HEK293 (cell line): ENCODE data around the gene ADAMTSL3.

Experiments used
- CTCF ChIA-PET: fragments of 350-600 bp; formaldehyde crosslinking; extraction: SDS; loops from one replicate; lab custom pipeline; 2021; ENCODE audit warnings: antibody characterized with exemption; lab: Yijun Ruan, JAX
- POLR2A ChIA-PET: fragments of 300-600 bp; formaldehyde crosslinking; extraction: SDS; loops from one replicate; lab custom pipeline; 2020; ENCODE audit warnings: antibody characterized with exemption, inconsistent platforms; lab: Yijun Ruan, JAX
- H3K27ac ChIP-seq: fragments of 200-500 bp; sonication (Bioruptor generic); 2 replicates; pipeline ENCODE4 v1.5.1; 2014; ENCODE audit warnings: low read depth, low read length, control low read depth, inconsistent platforms; ENCODE audit errors: extremely low read depth
- H3K36me3 ChIP-seq, 2 experiments: fragments of 200-500 bp in 1 of 2; sonication (Bioruptor generic) in 1 of 2; 1 replicate in 1 of 2; 2 replicates in 1 of 2; pipeline ENCODE4 v1.5.1; 2014 to 2017; ENCODE audit warnings: inconsistent platforms in 2 of 2, low read length in 2 of 2; ENCODE audit not compliant: control insufficient read depth in 2 of 2, insufficient read depth in 1 of 2
- H3K4me1 ChIP-seq: fragments of 200-500 bp; sonication (Bioruptor generic); 2 replicates; pipeline ENCODE4 v1.5.1; 2014; ENCODE audit warnings: mild to moderate bottlenecking, low read length, inconsistent platforms; ENCODE audit not compliant: control insufficient read depth, insufficient read depth
- H3K4me3 ChIP-seq: 2 replicates; pipeline ENCODE4 v1.5.1; 2011; ENCODE audit warnings: low read depth, mild to moderate bottlenecking, control low read depth, low read length, moderate library complexity
- H3K9me3 ChIP-seq: fragments of 200-500 bp; sonication (Bioruptor generic); 2 replicates; pipeline ENCODE4 v1.5.1; 2014; ENCODE audit warnings: low read depth, low read length, inconsistent platforms; ENCODE audit not compliant: control insufficient read depth, insufficient read depth
- SCRT1 ChIP-seq: fragments of 450-650 bp; formaldehyde crosslinking; IDR thresholded peaks from 2 replicates; pipeline ENCODE4 v1.5.1; 2016; ENCODE audit warnings: missing biosample characterization, missing genetic modification characterization, borderline replicate concordance
- YY1 ChIP-seq: fragments of 450-650 bp; formaldehyde crosslinking; IDR thresholded peaks from 2 replicates; pipeline ENCODE4 v1.5.1; 2018; ENCODE audit warnings: missing biosample characterization, missing genetic modification characterization
- ZFHX2 ChIP-seq: fragments of 450-650 bp; formaldehyde crosslinking; conservative IDR thresholded peaks from 2 replicates; pipeline ENCODE4 v1.5.1; 2016; ENCODE audit warnings: missing biosample characterization, missing genetic modification characterization
- ZNF324 ChIP-seq: fragments of 450-650 bp; formaldehyde crosslinking; IDR thresholded peaks from 2 replicates; pipeline ENCODE4 v1.5.1; 2016; ENCODE audit warnings: missing biosample characterization, missing genetic modification characterization
- ZNF433 ChIP-seq: fragments of 450-650 bp; formaldehyde crosslinking; IDR thresholded peaks from 2 replicates; pipeline ENCODE4 v1.5.1; 2016; ENCODE audit warnings: missing biosample characterization, missing genetic modification characterization, low read depth
- ZNF48 ChIP-seq: fragments of 450-650 bp; formaldehyde crosslinking; IDR thresholded peaks from 2 replicates; pipeline ENCODE4 v1.5.1; 2016; ENCODE audit warnings: missing biosample characterization, missing genetic modification characterization
- ZNF529 ChIP-seq: fragments of 450-650 bp; formaldehyde crosslinking; IDR thresholded peaks from 2 replicates; pipeline ENCODE4 v1.5.1; 2017; ENCODE audit warnings: missing genetic modification characterization, missing biosample characterization; ENCODE audit not compliant: insufficient replicate concordance
- ZNF530 ChIP-seq: fragments of 450-650 bp; formaldehyde crosslinking; IDR thresholded peaks from 2 replicates; pipeline ENCODE4 v1.5.1; 2016; ENCODE audit warnings: low read depth, missing biosample characterization, missing genetic modification characterization
- ZNF549 ChIP-seq: fragments of 450-650 bp; IDR thresholded peaks from 2 replicates; pipeline ENCODE4 v1.5.1; 2018; ENCODE audit warnings: missing biosample characterization, missing genetic modification characterization, mild to moderate bottlenecking, inconsistent platforms, moderate library complexity
- ZNF600 ChIP-seq: fragments of 450-650 bp; formaldehyde crosslinking; IDR thresholded peaks from 2 replicates; pipeline ENCODE4 v1.5.1; 2016; ENCODE audit warnings: missing biosample characterization, missing genetic modification characterization
- ZNF777 ChIP-seq: fragments of 450-650 bp; formaldehyde crosslinking; IDR thresholded peaks from 2 replicates; pipeline ENCODE4 v1.5.1; 2017; ENCODE audit warnings: missing biosample characterization, missing genetic modification characterization, borderline replicate concordance
- ZNF792 ChIP-seq: fragments of 450-650 bp; formaldehyde crosslinking; IDR thresholded peaks from 2 replicates; pipeline ENCODE4 v1.5.1; 2016; ENCODE audit warnings: missing biosample characterization, missing genetic modification characterization
- ZXDB ChIP-seq: fragments of 450-650 bp; formaldehyde crosslinking; IDR thresholded peaks from 2 replicates; pipeline ENCODE4 v1.5.1; 2016; ENCODE audit warnings: missing biosample characterization, missing genetic modification characterization
- TF ChIP-seq, protein P1 (sequence below): fragments of 450-650 bp; formaldehyde crosslinking; IDR thresholded peaks from 2 replicates; pipeline ENCODE4 v1.5.1; 2016; ENCODE audit warnings: missing biosample characterization, missing genetic modification characterization
- TF ChIP-seq, protein P2 (sequence below): fragments of 450-650 bp; formaldehyde crosslinking; IDR thresholded peaks from 2 replicates; pipeline ENCODE4 v1.5.1; 2017; ENCODE audit warnings: missing biosample characterization, missing genetic modification characterization
- TF ChIP-seq, protein P3 (sequence below): fragments of 450-650 bp; formaldehyde crosslinking; IDR thresholded peaks from 2 replicates; pipeline ENCODE4 v1.5.1; 2017; ENCODE audit warnings: missing biosample characterization, missing genetic modification characterization
- TF ChIP-seq, protein P4 (sequence below): fragments of 450-650 bp; formaldehyde crosslinking; optimal IDR thresholded peaks from 2 replicates; pipeline ENCODE3; 2016; ENCODE audit warnings: missing biosample characterization, mild to moderate bottlenecking, missing genetic modification characterization
- TF ChIP-seq, protein P5 (sequence below): fragments of 450-650 bp; formaldehyde crosslinking; IDR thresholded peaks from 2 replicates; pipeline ENCODE4 v1.5.1; 2016; ENCODE audit warnings: missing biosample characterization, missing genetic modification characterization
- TF ChIP-seq, protein P6 (sequence below): fragments of 450-650 bp; formaldehyde crosslinking; IDR thresholded peaks from 2 replicates; pipeline ENCODE4 v1.5.1; 2017; ENCODE audit warnings: missing biosample characterization, missing genetic modification characterization
- TF ChIP-seq, protein P7 (sequence below): fragments of 450-650 bp; formaldehyde crosslinking; IDR thresholded peaks from 2 replicates; pipeline ENCODE4 v1.5.1; 2016; ENCODE audit warnings: missing biosample characterization, missing genetic modification characterization
- TF ChIP-seq, protein P8 (sequence below): fragments of 450-650 bp; formaldehyde crosslinking; IDR thresholded peaks from 2 replicates; pipeline ENCODE4 v1.5.1; 2016; ENCODE audit warnings: missing biosample characterization, missing genetic modification characterization
- TF ChIP-seq, protein P9 (sequence below): fragments of 450-650 bp; formaldehyde crosslinking; IDR thresholded peaks from 2 replicates; pipeline ENCODE4 v1.5.1; 2016; ENCODE audit warnings: missing biosample characterization, missing genetic modification characterization

The ADAMTSL3 gene

DNA sequence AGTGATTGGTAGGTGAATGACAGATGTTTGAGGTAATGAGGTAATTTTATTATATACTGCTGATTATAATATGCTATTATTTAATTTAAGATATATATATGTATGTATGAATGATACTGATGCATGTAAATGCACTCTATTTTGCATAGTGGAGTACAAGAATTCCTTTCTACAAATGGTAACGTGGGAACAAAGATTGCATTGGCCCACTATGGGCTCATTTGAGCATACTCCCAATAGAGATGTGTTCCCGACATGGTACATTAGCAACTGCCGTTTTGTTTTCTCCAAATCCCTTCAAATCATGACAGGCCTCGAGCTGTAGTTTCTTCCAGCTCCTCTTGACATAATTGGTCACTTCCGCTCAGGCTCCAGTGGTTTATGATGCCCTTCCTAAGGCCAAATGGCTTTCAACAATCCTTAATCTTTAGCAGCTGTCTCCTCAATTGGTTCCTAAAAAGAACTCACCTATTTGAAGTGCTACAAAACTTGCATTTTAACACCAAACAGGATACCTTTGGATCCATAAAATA is 266.1 kb downstream of the ADAMTSL3 start (continued):
- TF ChIP-seq, protein P1, sequence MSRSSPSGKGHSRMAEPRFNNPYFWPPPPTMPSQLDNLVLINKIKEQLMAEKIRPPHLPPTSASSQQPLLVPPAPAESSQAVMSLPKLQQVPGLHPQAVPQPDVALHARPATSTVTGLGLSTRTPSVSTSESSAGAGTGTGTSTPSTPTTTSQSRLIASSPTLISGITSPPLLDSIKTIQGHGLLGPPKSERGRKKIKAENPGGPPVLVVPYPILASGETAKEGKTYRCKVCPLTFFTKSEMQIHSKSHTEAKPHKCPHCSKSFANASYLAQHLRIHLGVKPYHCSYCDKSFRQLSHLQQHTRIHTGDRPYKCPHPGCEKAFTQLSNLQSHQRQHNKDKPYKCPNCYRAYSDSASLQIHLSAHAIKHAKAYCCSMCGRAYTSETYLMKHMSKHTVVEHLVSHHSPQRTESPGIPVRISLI (tag by site-specific recombination), result no peak
- TF ChIP-seq, protein P2, sequence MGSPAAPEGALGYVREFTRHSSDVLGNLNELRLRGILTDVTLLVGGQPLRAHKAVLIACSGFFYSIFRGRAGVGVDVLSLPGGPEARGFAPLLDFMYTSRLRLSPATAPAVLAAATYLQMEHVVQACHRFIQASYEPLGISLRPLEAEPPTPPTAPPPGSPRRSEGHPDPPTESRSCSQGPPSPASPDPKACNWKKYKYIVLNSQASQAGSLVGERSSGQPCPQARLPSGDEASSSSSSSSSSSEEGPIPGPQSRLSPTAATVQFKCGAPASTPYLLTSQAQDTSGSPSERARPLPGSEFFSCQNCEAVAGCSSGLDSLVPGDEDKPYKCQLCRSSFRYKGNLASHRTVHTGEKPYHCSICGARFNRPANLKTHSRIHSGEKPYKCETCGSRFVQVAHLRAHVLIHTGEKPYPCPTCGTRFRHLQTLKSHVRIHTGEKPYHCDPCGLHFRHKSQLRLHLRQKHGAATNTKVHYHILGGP (tag by site-specific recombination), result no peak
- TF ChIP-seq, protein P3, sequence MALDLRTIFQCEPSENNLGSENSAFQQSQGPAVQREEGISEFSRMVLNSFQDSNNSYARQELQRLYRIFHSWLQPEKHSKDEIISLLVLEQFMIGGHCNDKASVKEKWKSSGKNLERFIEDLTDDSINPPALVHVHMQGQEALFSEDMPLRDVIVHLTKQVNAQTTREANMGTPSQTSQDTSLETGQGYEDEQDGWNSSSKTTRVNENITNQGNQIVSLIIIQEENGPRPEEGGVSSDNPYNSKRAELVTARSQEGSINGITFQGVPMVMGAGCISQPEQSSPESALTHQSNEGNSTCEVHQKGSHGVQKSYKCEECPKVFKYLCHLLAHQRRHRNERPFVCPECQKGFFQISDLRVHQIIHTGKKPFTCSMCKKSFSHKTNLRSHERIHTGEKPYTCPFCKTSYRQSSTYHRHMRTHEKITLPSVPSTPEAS (tag by site-specific recombination), result no peak
- TF ChIP-seq ZNF792 (tag by site-specific recombination) (no peak), ZNF529 (tag by site-specific recombination) (no peak), ZNF777 (no peak), ZNF530 (no peak), ZNF324 (tag by site-specific recombination) (no peak), SCRT1 (tag by site-specific recombination) (no peak)
- TF ChIP-seq, protein P4, sequence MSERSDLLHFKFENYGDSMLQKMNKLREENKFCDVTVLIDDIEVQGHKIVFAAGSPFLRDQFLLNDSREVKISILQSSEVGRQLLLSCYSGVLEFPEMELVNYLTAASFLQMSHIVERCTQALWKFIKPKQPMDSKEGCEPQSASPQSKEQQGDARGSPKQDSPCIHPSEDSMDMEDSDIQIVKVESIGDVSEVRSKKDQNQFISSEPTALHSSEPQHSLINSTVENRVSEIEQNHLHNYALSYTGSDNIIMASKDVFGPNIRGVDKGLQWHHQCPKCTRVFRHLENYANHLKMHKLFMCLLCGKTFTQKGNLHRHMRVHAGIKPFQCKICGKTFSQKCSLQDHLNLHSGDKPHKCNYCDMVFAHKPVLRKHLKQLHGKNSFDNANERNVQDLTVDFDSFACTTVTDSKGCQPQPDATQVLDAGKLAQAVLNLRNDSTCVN (tag by site-specific recombination), result no peak

DNA sequence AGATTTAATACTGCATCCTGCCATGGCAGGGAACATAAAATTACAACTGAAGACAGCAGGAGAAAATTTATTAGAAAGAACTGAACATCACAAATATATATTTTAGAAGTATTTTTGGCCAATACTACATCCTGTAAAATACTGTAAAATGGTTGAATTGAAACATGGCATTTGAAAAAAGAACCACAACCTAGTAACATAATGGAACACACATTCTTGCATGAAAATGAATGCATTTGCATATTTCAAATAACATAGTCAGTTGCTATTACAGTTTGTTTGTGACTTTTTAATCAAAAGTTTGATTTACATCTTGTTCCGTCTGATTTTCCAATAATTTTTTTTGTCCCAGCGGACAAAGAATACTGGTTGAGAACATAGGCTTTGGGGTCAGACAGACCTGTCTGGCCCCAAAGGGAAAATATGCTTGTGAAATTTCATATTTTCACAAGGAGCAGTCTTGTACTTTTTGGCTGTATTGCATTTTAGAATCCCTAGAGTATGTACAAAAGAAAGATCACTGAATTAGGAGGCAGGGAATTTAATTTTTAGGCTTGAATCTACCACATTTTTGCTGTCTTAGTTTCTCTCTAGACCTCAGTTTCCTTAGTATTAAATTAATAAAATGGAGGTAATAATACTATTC is 268.8 kb downstream of the ADAMTSL3 start:
- Histone ChIP-seq H3K9me3 (no peaks in the 10 kb centered on the region), H3K36me3 (no peaks in the 10 kb centered on the region), H3K27ac (no peak overlapping the region), H3K4me3 (no peak overlapping the region), H3K4me1 (no peaks in the 10 kb centered on the region)
- ChIA-PET POLR2A (no interaction called here), CTCF (no interaction called here)
- TF ChIP-seq ZXDB (tag by site-specific recombination), result no peak
- TF ChIP-seq, protein P5, sequence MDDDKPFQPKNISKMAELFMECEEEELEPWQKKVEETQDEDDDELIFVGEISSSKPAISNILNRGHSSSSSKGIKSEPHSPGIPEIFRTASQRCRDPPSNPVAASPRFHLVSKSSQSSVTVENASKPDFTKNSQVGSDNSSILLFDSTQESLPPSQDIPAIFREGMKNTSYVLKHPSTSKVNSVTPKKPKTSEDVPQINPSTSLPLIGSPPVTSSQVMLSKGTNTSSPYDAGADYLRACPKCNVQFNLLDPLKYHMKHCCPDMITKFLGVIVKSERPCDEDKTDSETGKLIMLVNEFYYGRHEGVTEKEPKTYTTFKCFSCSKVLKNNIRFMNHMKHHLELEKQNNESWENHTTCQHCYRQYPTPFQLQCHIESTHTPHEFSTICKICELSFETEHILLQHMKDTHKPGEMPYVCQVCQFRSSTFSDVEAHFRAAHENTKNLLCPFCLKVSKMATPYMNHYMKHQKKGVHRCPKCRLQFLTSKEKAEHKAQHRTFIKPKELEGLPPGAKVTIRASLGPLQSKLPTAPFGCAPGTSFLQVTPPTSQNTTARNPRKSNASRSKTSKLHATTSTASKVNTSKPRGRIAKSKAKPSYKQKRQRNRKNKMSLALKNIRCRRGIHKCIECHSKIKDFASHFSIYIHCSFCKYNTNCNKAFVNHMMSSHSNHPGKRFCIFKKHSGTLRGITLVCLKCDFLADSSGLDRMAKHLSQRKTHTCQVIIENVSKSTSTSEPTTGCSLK (tag by site-specific recombination), result no peak
- TF ChIP-seq, protein P6, sequence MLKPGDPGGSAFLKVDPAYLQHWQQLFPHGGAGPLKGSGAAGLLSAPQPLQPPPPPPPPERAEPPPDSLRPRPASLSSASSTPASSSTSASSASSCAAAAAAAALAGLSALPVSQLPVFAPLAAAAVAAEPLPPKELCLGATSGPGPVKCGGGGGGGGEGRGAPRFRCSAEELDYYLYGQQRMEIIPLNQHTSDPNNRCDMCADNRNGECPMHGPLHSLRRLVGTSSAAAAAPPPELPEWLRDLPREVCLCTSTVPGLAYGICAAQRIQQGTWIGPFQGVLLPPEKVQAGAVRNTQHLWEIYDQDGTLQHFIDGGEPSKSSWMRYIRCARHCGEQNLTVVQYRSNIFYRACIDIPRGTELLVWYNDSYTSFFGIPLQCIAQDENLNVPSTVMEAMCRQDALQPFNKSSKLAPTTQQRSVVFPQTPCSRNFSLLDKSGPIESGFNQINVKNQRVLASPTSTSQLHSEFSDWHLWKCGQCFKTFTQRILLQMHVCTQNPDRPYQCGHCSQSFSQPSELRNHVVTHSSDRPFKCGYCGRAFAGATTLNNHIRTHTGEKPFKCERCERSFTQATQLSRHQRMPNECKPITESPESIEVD (tag by site-specific recombination), result no peak
- TF ChIP-seq, protein P7, sequence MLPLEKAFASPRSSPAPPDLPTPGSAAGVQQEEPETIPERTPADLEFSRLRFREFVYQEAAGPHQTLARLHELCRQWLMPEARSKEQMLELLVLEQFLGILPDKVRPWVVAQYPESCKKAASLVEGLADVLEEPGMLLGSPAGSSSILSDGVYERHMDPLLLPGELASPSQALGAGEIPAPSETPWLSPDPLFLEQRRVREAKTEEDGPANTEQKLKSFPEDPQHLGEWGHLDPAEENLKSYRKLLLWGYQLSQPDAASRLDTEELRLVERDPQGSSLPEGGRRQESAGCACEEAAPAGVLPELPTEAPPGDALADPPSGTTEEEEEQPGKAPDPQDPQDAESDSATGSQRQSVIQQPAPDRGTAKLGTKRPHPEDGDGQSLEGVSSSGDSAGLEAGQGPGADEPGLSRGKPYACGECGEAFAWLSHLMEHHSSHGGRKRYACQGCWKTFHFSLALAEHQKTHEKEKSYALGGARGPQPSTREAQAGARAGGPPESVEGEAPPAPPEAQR (tag by site-specific recombination), result no peak
- TF ChIP-seq, protein P8, sequence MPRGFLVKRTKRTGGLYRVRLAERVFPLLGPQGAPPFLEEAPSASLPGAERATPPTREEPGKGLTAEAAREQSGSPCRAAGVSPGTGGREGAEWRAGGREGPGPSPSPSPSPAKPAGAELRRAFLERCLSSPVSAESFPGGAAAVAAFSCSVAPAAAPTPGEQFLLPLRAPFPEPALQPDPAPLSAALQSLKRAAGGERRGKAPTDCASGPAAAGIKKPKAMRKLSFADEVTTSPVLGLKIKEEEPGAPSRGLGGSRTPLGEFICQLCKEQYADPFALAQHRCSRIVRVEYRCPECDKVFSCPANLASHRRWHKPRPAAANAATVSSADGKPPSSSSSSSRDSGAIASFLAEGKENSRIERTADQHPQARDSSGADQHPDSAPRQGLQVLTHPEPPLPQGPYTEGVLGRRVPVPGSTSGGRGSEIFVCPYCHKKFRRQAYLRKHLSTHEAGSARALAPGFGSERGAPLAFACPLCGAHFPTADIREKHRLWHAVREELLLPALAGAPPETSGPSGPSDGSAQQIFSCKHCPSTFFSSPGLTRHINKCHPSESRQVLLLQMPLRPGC, result no peak
- TF ChIP-seq, protein P9, sequence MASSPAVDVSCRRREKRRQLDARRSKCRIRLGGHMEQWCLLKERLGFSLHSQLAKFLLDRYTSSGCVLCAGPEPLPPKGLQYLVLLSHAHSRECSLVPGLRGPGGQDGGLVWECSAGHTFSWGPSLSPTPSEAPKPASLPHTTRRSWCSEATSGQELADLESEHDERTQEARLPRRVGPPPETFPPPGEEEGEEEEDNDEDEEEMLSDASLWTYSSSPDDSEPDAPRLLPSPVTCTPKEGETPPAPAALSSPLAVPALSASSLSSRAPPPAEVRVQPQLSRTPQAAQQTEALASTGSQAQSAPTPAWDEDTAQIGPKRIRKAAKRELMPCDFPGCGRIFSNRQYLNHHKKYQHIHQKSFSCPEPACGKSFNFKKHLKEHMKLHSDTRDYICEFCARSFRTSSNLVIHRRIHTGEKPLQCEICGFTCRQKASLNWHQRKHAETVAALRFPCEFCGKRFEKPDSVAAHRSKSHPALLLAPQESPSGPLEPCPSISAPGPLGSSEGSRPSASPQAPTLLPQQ (tag by site-specific recombination), result no peak
- no peak for TF ChIP-seq ZNF600 (tag by site-specific recombination)
- TF ChIP-seq ZNF48 (tag by site-specific recombination), result no peak
- no peak for TF ChIP-seq ZNF549 (tag by site-specific recombination)
- TF ChIP-seq ZNF433 (tag by site-specific recombination), result no peak
- no peak for TF ChIP-seq ZFHX2
- TF ChIP-seq YY1 (tag by site-specific recombination), result no peak
